ENCODE measurements around the gene AMER1.
A peak's percentile ranks its signal among the peaks of the same experiment; 100 is the strongest.
"Not testable (repeated sequence)": the region's sequence is repeated elsewhere in the genome, so short reads cannot be mapped to it uniquely, and the experiment has no call there.

The AMER1 gene

GRCh38 chrX:64205441-64205734, at the start of gene AMER1:
AMER1 (minus strand) TSS chrX:64205708; CDS start chrX:64193286, 12,422 bp downstream.
- no peak for DNase-seq (ENCODE audit: low read depth in 2 of 2)

- no peak for DNase-seq (ENCODE audit: low read depth in 2 of 2)
These were observed 24.8 kb upstream of the AMER1 start, which contains the start of gene ASB12 for GRCh38 chrX:64230123-64230970. ASB12 (minus strand) TSS chrX:64230607; CDS start chrX:64225650, 4,957 bp downstream.

GRCh38 chrX:64229154-64229553, 23.6 kb upstream of the AMER1 start:
- DNase-seq (ENCODE audit: low read depth in 2 of 2) = no peak

- no peak for DNase-seq (ENCODE audit: low read depth in 2 of 2)
These were observed 12.5 kb upstream of the AMER1 start for GRCh38 chrX:64218023-64218422.

GRCh38 chrX:64213989-64214388, 8.5 kb upstream of the AMER1 start:
- DNase-seq (ENCODE audit: low read depth in 2 of 2) = not testable (repeated sequence)

- no peak for DNase-seq (ENCODE audit: low read depth in 2 of 2)
These were observed 1.2 kb upstream of the AMER1 start for GRCh38 chrX:64206556-64207162.

GRCh38 chrX:64205735-64206501, 410 bp upstream of the AMER1 start:
- peak; percentile 64 to 68 for DNase-seq (ENCODE audit: low read depth in 2 of 2)

GRCh38 chrX:64204701-64205440, 637 bp downstream of the AMER1 start:
- no peak for DNase-seq (ENCODE audit: low read depth in 2 of 2)

GRCh38 chrX:64204252-64204651, 1.3 kb downstream of the AMER1 start:
- no peak for DNase-seq (ENCODE audit: low read depth in 2 of 2)

- DNase-seq (ENCODE audit: low read depth in 2 of 2) = no peak
These were observed 2.6 kb downstream of the AMER1 start for GRCh38 chrX:64202808-64203325.

- DNase-seq (ENCODE audit: low read depth in 2 of 2) = no peak
These were observed 7.5 kb downstream of the AMER1 start for GRCh38 chrX:64198036-64198435.

- DNase-seq (ENCODE audit: low read depth in 2 of 2) = no peak
These were observed 8.9 kb downstream of the AMER1 start for GRCh38 chrX:64196606-64197005.

- no peak for DNase-seq (ENCODE audit: low read depth in 2 of 2)
These were observed 9.6 kb downstream of the AMER1 start for GRCh38 chrX:64195862-64196261.

GRCh38 chrX:64192673-64193072, 12.8 kb downstream of the AMER1 start:
- no peak for DNase-seq (ENCODE audit: low read depth in 2 of 2)

- no peak for DNase-seq (ENCODE audit: low read depth in 2 of 2)
These were observed 13.5 kb downstream of the AMER1 start for GRCh38 chrX:64192040-64192439.

GRCh38 chrX:64191281-64192010, 14.1 kb downstream of the AMER1 start:
- DNase-seq (ENCODE audit: low read depth in 2 of 2) = no peak

- DNase-seq (ENCODE audit: low read depth in 2 of 2) = no peak
These were observed 15.3 kb downstream of the AMER1 start for GRCh38 chrX:64190136-64190740.

- DNase-seq (ENCODE audit: low read depth in 2 of 2) = no peak
These were observed 16.6 kb downstream of the AMER1 start for GRCh38 chrX:64188901-64189300.

- no peak for DNase-seq (ENCODE audit: low read depth in 2 of 2)
These were observed 17.8 kb downstream of the AMER1 start for GRCh38 chrX:64187762-64188150.

- no peak for DNase-seq (ENCODE audit: low read depth in 2 of 2)
These were observed 18.3 kb downstream of the AMER1 start for GRCh38 chrX:64186974-64187761.
